T-helper 1 cell treated with Interleukin-12 subunit alpha and Interleukin-12 subunit beta and Interleukin-4 antibody, amounts not matched to agents 30 μg/mL and 1 μg/mL, for 36 hours (primary cell): ENCODE data around the gene CREB3L1.

Experiments
- H3K27ac Mint-ChIP-seq: one replicate; pipeline ENCODE4 v1.8.0; 2021; ENCODE audit warnings: mild to moderate bottlenecking, mixed read lengths
- H3K27me3 Mint-ChIP-seq: one replicate; pipeline ENCODE4 v1.8.0; 2021; ENCODE audit warnings: low read depth, mixed read lengths
- H3K36me3 Mint-ChIP-seq: one replicate; pipeline ENCODE4 v1.8.0; 2021; ENCODE audit warnings: low read depth, mixed read lengths
- H3K4me1 Mint-ChIP-seq: one replicate; pipeline ENCODE4 v1.8.0; 2021; ENCODE audit warnings: low read depth, mixed read lengths
- H3K4me3 Mint-ChIP-seq: one replicate; pipeline ENCODE4 v1.8.0; 2021; ENCODE audit warnings: mild to moderate bottlenecking, moderate library complexity, mixed read lengths
- H3K9me3 Mint-ChIP-seq: one replicate; pipeline ENCODE4 v1.8.0; 2021; ENCODE audit warnings: mixed read lengths

The CREB3L1 gene

GRCh38 chr11:46273511-46274205, 3.8 kb upstream of the CREB3L1 start:
- Mint-ChIP-seq H3K27ac (no peak overlapping the region), H3K4me3 (no peak overlapping the region), H3K9me3 (no peaks in the 10 kb centered on the region), H3K36me3 (no peaks in the 10 kb centered on the region), H3K27me3 (peaks cover 30% of the 10 kb centered on the region), H3K4me1 (peaks cover 4% of the 10 kb centered on the region)

GRCh38 chr11:46275964-46276641, 1.4 kb upstream of the CREB3L1 start:
- Mint-ChIP-seq H3K27me3 (peaks cover 43% of the 10 kb centered on the region), H3K9me3 (no peaks in the 10 kb centered on the region), H3K36me3 (no peaks in the 10 kb centered on the region), H3K4me3 (no peak overlapping the region), H3K27ac (no peak overlapping the region), H3K4me1 (peaks cover 4% of the 10 kb centered on the region)

GRCh38 chr11:46277313-46277621, 195 bp upstream of the CREB3L1 start:
- peaks cover 4% of the 10 kb centered on the region for H3K4me1 Mint-ChIP-seq
- no peaks in the 10 kb centered on the region for H3K36me3 Mint-ChIP-seq
- H3K9me3 Mint-ChIP-seq = no peaks in the 10 kb centered on the region
- H3K27ac Mint-ChIP-seq = no peak overlapping the region
- peaks cover 48% of the 10 kb centered on the region for H3K27me3 Mint-ChIP-seq
- H3K4me3 Mint-ChIP-seq = no peak overlapping the region

- no peak overlapping the region for H3K4me3 Mint-ChIP-seq
- no peaks in the 10 kb centered on the region for H3K36me3 Mint-ChIP-seq
- H3K4me1 Mint-ChIP-seq = no peaks in the 10 kb centered on the region
- no peaks in the 10 kb centered on the region for H3K9me3 Mint-ChIP-seq
- no peak overlapping the region for H3K27ac Mint-ChIP-seq
- peaks cover 52% of the 10 kb centered on the region for H3K27me3 Mint-ChIP-seq
Measured at GRCh38 chr11:46278387-46279125, 1.1 kb downstream of the CREB3L1 start.

GRCh38 chr11:46279126-46280099, 2.0 kb downstream of the CREB3L1 start:
- Mint-ChIP-seq H3K36me3 (no peaks in the 10 kb centered on the region), H3K27me3 (peaks cover 52% of the 10 kb centered on the region), H3K4me3 (no peak overlapping the region), H3K4me1 (no peaks in the 10 kb centered on the region), H3K27ac (no peak overlapping the region), H3K9me3 (no peaks in the 10 kb centered on the region)

- Mint-ChIP-seq H3K27me3 (peaks cover 50% of the 10 kb centered on the region), H3K4me3 (no peak overlapping the region), H3K9me3 (no peaks in the 10 kb centered on the region), H3K4me1 (no peaks in the 10 kb centered on the region), H3K27ac (no peak overlapping the region), H3K36me3 (no peaks in the 10 kb centered on the region)
Measured at GRCh38 chr11:46280706-46281105, 3.2 kb downstream of the CREB3L1 start.

GRCh38 chr11:46281371-46281831, 3.9 kb downstream of the CREB3L1 start:
- peaks cover 43% of the 10 kb centered on the region for H3K27me3 Mint-ChIP-seq
- H3K36me3 Mint-ChIP-seq = no peaks in the 10 kb centered on the region
- H3K27ac Mint-ChIP-seq = no peak overlapping the region
- H3K9me3 Mint-ChIP-seq = no peaks in the 10 kb centered on the region
- no peaks in the 10 kb centered on the region for H3K4me1 Mint-ChIP-seq
- no peak overlapping the region for H3K4me3 Mint-ChIP-seq

- Mint-ChIP-seq H3K4me3 (no peak overlapping the region), H3K27ac (no peak overlapping the region), H3K36me3 (no peaks in the 10 kb centered on the region), H3K27me3 (peaks cover 20% of the 10 kb centered on the region), H3K4me1 (no peaks in the 10 kb centered on the region), H3K9me3 (no peaks in the 10 kb centered on the region)
Measured at GRCh38 chr11:46285173-46285572, 7.7 kb downstream of the CREB3L1 start.

- peaks cover 16% of the 10 kb centered on the region for H3K27me3 Mint-ChIP-seq
- no peak overlapping the region for H3K27ac Mint-ChIP-seq
- H3K4me3 Mint-ChIP-seq = no peak overlapping the region
- H3K9me3 Mint-ChIP-seq = no peaks in the 10 kb centered on the region
- no peaks in the 10 kb centered on the region for H3K36me3 Mint-ChIP-seq
- H3K4me1 Mint-ChIP-seq = no peaks in the 10 kb centered on the region
Measured at GRCh38 chr11:46285594-46286033, 8.2 kb downstream of the CREB3L1 start.

GRCh38 chr11:46286789-46287188, 9.3 kb downstream of the CREB3L1 start:
- Mint-ChIP-seq H3K4me1 (no peaks in the 10 kb centered on the region), H3K36me3 (no peaks in the 10 kb centered on the region), H3K27me3 (peaks cover 8% of the 10 kb centered on the region), H3K9me3 (no peaks in the 10 kb centered on the region), H3K4me3 (no peak overlapping the region), H3K27ac (no peak overlapping the region)

GRCh38 chr11:46288451-46288850, 11.0 kb downstream of the CREB3L1 start:
- Mint-ChIP-seq H3K4me1 (no peaks in the 10 kb centered on the region), H3K9me3 (no peaks in the 10 kb centered on the region), H3K27ac (no peak overlapping the region), H3K27me3 (peaks cover 9% of the 10 kb centered on the region), H3K4me3 (no peak overlapping the region), H3K36me3 (no peaks in the 10 kb centered on the region)

GRCh38 chr11:46290011-46290410, 12.5 kb downstream of the CREB3L1 start:
- Mint-ChIP-seq H3K4me1 (peaks cover 1% of the 10 kb centered on the region), H3K4me3 (no peak overlapping the region), H3K9me3 (no peaks in the 10 kb centered on the region), H3K27ac (no peak overlapping the region), H3K27me3 (peaks cover 14% of the 10 kb centered on the region), H3K36me3 (no peaks in the 10 kb centered on the region)

GRCh38 chr11:46290598-46291309, 13.3 kb downstream of the CREB3L1 start:
- H3K36me3 Mint-ChIP-seq = no peaks in the 10 kb centered on the region
- H3K4me3 Mint-ChIP-seq = no peak overlapping the region
- peaks cover 16% of the 10 kb centered on the region for H3K27me3 Mint-ChIP-seq
- H3K27ac Mint-ChIP-seq = no peak overlapping the region
- peaks cover 4% of the 10 kb centered on the region for H3K4me1 Mint-ChIP-seq
- no peaks in the 10 kb centered on the region for H3K9me3 Mint-ChIP-seq
